Germinal center (tissue), 1 donor: ENCODE measurements around the gene FTO.
"Not testable (repeated sequence)": the region's sequence is repeated elsewhere in the genome, so short reads cannot be mapped to it uniquely, and the experiment has no call there.

ENCODE experiments used
- DNase-seq: peaks from one replicate; pipeline ENCODE4 v3.0.0; 2012; ENCODE audit warnings: mixed read lengths, low spot score

The FTO gene

GRCh38 chr16:53703590-53704444 is at the start of gene FTO, which contains the start of gene RPGRIP1L:
FTO (plus strand) TSS chr16:53704156.
RPGRIP1L (minus strand) TSS chr16:53703859; CDS start chr16:53700723, 3,136 bp downstream.
- peak; percentile 93 for DNase-seq

- no peak for DNase-seq
These were observed 49.0 kb upstream of the FTO start for GRCh38 chr16:53654946-53655345.

- DNase-seq = no peak
These were observed 41.9 kb upstream of the FTO start for GRCh38 chr16:53662072-53662471.

GRCh38 chr16:53664724-53665345 is 39.1 kb upstream of the FTO start:
- DNase-seq = no peak

GRCh38 chr16:53666786-53667415 is 37.1 kb upstream of the FTO start:
- no peak for DNase-seq

GRCh38 chr16:53668869-53669268 is 35.1 kb upstream of the FTO start:
- DNase-seq = no peak

- no peak for DNase-seq
These were observed 31.5 kb upstream of the FTO start for GRCh38 chr16:53672461-53672860.

- no peak for DNase-seq
These were observed 30.8 kb upstream of the FTO start for GRCh38 chr16:53673189-53673588.

- no peak for DNase-seq
These were observed 25.8 kb upstream of the FTO start for GRCh38 chr16:53678155-53678554.

- no peak for DNase-seq
These were observed 25.1 kb upstream of the FTO start for GRCh38 chr16:53678756-53679343.

- DNase-seq = no peak
These were observed 23.2 kb upstream of the FTO start for GRCh38 chr16:53680756-53681155.

- no peak for DNase-seq
These were observed 22.6 kb upstream of the FTO start for GRCh38 chr16:53681354-53681753.

- not testable (repeated sequence) for DNase-seq
These were observed 18.6 kb upstream of the FTO start for GRCh38 chr16:53685334-53685733.

GRCh38 chr16:53686710-53687109 is 17.2 kb upstream of the FTO start:
- DNase-seq = no peak

- no peak for DNase-seq
These were observed 14.3 kb upstream of the FTO start for GRCh38 chr16:53689636-53690035.

- no peak for DNase-seq
These were observed 13.2 kb upstream of the FTO start for GRCh38 chr16:53690771-53691170.

GRCh38 chr16:53692146-53692545 is 11.8 kb upstream of the FTO start:
- DNase-seq = no peak

GRCh38 chr16:53693320-53693719 is 10.6 kb upstream of the FTO start:
- no peak for DNase-seq

GRCh38 chr16:53695070-53695469 is 8.9 kb upstream of the FTO start:
- no peak for DNase-seq

- not testable (repeated sequence) for DNase-seq
These were observed 5.7 kb upstream of the FTO start for GRCh38 chr16:53698271-53698670.

GRCh38 chr16:53704445-53704813 is 473 bp downstream of the FTO start:
- no peak for DNase-seq

GRCh38 chr16:53707671-53708070 is 3.7 kb downstream of the FTO start:
- no peak for DNase-seq

GRCh38 chr16:53708490-53708889 is 4.5 kb downstream of the FTO start:
- no peak for DNase-seq
